Measurements from ENCODE around the gene HSPA6. TPM values are rescaled to one million over a fixed set of nuclear protein-coding genes. Genes with fewer than 3 reads are reported as not detected.
"Not testable (repeated sequence)": the region's sequence is repeated elsewhere in the genome, so short reads cannot be mapped to it uniquely, and the experiment has no call there.

Gene HSPA6
- total RNA-seq = 0.13 and 1.5 TPM in 2 replicates

DNA sequence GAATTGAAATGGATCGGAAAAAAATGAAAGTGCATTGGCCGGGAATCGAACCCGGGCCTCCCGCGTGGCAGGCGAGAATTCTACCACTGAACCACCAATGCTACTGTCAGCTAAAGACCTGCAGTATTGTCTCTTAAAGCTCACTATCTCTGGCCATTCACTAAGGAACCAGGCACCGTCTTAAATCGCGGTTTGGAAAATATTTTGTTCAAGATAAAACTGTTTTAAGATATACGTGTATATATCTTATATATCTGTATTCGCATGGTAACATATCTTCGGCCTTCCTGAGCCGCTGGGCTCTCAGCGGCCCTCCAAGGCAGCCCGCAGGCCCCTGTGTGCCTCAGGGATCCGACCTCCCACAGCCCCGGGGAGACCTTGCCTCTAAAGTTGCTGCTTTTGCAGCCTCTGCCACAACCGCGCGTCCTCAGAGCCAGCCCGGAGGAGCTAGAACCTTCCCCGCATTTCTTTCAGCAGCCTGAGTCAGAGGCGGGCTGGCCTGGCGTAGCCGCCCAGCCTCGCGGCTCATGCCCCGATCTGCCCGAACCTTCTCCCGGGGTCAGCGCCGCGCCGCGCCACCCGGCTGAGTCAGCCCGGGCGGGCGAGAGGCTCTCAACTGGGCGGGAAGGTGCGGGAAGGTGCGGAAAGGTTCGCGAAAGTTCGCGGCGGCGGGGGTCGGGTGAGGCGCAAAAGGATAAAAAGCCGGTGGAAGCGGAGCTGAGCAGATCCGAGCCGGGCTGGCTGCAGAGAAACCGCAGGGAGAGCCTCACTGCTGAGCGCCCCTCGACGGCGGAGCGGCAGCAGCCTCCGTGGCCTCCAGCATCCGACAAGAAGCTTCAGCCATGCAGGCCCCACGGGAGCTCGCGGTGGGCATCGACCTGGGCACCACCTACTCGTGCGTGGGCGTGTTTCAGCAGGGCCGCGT lies at the start of gene HSPA6:
HSPA6 (plus strand) TSS at position 724 of the 925 bp plus-strand sequence; CDS start at position 843, 119 bp downstream.
- DNase-seq (ENCODE audit: low read depth in 2 of 2) = peak; percentile 65 to 79

GRCh38 chr1:161477711-161478110 lies 46.6 kb upstream of the HSPA6 start:
- not testable (repeated sequence) for DNase-seq (ENCODE audit: low read depth in 2 of 2)

GRCh38 chr1:161478985-161479384 lies 45.4 kb upstream of the HSPA6 start:
- DNase-seq (ENCODE audit: low read depth in 2 of 2) = no peak

DNA sequence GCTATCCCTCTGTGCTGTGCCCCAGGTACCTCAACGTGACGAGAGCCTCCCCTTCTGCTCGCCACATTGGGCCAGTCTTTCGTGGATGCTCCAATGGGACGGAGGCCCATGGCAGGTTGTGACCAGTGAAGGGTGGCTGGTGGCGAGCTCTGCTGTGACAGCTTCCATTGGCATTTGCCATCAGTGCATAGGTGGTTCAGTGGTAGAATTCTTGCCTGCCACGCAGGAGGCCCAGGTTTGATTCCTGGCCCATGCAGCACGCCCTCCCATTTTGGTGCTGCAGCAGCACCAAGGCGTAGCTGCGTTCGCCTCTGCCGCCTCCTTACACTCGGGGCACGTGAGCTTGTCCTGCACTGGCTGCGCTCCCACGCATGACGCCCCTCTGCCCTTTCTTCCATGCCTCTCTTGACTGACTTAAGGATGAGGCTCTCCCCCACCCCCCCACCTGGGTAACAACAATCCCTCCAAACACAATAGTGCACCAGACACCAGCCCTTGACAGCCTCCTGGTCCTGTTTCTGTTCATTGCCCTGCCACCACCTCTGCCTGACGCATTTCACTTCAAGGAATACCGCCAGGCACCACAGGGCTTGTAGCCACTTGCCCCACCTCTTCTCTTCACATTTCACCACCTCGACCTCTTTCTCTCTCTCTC lies 43.8 kb upstream of the HSPA6 start:
- DNase-seq (ENCODE audit: low read depth in 2 of 2) = no peak

GRCh38 chr1:161481624-161482392 lies 42.5 kb upstream of the HSPA6 start:
- DNase-seq (ENCODE audit: low read depth in 2 of 2) = no peak

DNA sequence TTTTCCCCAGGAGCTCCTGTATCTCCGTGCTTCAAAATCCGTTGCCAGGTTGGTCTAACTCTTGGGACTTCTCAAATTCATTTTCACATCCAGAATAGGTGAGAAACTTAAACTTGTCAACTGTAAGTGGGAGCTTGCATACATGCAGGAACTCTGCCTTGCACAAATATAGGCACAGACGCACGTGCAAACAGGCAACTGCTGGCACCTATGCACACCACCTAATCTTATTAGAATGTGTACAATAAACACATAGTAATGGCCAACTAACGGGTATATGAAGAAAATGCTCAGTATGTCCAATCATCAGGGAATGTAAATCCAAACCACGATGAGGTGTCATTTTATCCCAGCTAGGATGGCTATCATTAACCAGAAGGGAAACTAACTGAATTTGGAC lies 41.7 kb upstream of the HSPA6 start:
- no peak for DNase-seq (ENCODE audit: low read depth in 2 of 2)

GRCh38 chr1:161483361-161483760 lies 41.0 kb upstream of the HSPA6 start:
- DNase-seq (ENCODE audit: low read depth in 2 of 2) = no peak

- no peak for DNase-seq (ENCODE audit: low read depth in 2 of 2)
Observed at GRCh38 chr1:161484613-161485012, 39.7 kb upstream of the HSPA6 start.

DNA sequence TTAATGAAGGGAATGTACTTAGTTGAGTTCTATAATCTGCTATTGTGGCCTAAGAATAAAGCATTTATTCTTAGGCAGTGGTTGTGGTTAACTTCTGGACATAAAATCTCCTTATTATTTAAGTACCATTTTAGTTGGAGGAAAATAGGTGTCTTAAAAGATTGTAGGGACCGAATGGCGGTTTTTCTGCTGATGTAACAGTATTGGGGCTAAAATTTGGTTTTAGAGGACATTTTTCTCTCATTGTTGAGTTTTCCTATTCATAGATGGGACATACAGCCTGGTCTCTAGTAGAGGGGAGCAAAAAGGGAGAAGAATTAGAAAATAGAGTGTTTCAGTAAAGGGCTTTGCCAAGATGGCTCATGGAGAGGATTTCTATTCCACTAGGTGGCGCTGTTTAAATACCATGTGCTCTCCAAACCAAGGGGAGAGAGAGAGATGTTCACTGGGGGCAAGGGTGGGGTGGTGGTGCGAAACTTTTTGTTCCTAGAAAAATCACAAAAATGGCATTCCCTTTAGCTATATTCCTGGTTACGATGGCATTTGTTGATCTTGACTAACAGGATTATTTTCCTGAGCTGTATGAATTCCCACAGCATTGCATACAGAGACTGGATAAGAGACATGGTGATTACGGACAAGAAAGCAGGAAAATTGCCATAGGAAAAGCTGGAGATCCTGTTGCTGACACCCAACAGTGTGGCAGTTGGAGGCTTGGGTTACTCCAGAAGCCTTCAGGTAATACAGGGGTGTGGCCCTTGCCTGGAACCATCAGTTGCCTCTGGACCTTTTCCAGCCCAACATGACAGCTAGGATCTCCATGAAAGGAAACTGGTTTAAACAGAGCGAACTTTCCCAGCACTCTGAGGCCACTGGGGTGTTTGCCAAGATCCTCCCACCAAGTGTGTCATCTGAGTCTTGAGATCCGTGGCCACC lies 37.3 kb upstream of the HSPA6 start:
- peak; percentile 67 to 72 for DNase-seq (ENCODE audit: low read depth in 2 of 2)

DNA sequence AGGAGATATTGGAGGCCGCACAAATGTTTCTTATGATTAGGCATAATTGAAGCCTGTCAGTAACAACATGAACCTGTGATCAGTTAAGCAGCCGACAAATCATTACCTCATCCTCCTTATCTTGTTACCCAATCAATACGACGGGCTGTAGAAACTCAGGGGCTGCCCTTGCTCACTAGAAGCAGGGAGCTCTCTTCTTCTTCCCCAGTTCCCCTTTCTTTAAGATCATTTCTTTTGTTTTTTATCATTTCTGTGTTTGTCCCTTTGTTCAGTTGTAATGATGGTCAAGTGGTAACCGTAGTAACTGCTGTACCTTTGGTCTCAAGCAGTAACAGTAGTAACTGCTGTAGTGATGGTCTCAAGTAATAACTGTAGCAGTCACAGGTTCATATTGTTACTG lies 32.9 kb upstream of the HSPA6 start:
- no peak for DNase-seq (ENCODE audit: low read depth in 2 of 2)

DNA sequence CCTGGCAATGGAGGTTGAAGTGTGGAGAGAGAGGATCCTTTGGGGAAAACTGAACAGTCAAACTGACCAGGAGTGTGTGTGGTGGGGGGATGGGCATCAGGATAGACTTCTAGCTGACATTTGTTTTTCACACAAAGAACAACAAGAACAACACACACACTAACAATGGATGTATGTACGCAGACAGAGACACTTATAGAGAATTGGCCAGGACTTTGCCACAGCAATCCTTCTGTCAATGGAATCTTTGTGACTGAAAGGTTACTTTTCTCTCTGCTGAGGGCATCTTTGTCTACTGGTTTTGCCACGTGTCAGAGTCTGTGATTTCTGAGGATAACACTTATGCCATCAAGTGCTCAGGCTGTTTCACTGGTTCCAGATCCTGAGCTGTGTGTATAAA lies 31.5 kb upstream of the HSPA6 start:
- no peak for DNase-seq (ENCODE audit: low read depth in 2 of 2)

DNA sequence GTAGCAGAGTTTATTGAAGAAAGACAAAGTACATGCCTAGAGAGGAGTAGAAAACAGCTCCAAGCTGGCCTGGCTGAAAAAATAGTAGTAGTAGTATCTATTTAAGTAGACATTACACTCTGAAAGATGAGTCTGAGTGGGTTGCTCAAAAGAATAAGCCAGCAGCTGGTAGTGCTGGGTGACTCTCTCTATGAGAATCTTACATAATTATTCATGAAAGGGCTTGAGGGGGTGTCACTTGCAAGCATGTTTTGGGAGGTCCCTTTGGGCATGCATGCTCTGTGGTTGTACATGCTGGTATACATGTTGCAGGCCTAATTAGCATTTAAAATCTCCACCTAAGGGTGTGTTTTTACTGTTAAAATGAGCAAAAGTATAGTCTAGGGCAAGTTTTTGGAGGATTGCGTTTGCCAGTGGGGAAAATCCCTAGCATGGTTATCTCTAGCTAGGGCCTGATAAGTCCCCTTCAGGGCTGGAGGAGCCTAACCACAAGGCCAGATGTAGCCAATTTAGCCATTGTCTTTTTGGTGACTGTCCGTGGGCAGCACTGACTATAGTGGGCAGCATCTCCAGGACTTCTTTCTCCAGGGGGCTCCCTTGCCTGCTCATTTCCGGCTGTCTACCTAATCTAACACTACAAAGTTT lies 30.1 kb upstream of the HSPA6 start:
- no peak for DNase-seq (ENCODE audit: low read depth in 2 of 2)

DNA sequence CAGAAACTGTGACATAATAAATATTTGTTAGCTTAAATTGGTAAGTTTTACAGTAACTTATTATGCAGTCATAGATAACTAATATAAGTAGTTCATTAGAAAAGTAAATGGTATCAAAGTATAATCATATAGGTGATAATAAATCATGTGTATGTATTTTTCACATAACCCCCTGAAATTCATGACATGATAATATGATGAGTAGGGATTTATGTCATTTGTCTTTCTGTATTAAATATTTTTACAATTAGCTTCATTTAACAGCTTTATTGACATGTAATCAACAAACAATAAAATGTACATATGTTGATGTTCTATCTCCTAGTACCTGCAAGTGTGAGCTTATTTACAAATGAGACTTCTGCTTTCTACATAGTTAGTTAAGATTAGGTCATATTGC lies 28.9 kb upstream of the HSPA6 start:
- DNase-seq (ENCODE audit: low read depth in 2 of 2) = no peak

- no peak for DNase-seq (ENCODE audit: low read depth in 2 of 2)
Observed at GRCh38 chr1:161497961-161498360, 26.4 kb upstream of the HSPA6 start.

DNA sequence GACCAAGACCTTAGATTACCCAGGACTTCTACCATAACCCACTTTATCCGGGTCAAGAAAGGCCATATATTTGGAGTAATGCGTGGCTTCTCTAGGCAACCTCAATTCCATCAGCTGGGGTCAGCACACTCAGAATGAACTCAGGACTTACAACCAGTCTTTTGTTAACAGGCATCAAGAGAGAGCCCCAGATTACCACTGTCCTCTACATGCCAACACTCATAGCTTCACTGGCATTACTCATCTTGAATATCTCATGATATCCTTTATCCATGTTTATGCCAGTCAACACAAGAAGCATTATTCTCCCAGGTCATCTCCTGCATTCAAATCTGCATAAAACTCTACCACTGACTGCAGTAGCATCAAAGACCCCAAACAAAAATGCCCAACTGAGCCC lies 25.7 kb upstream of the HSPA6 start:
- no peak for DNase-seq (ENCODE audit: low read depth in 2 of 2)

DNA sequence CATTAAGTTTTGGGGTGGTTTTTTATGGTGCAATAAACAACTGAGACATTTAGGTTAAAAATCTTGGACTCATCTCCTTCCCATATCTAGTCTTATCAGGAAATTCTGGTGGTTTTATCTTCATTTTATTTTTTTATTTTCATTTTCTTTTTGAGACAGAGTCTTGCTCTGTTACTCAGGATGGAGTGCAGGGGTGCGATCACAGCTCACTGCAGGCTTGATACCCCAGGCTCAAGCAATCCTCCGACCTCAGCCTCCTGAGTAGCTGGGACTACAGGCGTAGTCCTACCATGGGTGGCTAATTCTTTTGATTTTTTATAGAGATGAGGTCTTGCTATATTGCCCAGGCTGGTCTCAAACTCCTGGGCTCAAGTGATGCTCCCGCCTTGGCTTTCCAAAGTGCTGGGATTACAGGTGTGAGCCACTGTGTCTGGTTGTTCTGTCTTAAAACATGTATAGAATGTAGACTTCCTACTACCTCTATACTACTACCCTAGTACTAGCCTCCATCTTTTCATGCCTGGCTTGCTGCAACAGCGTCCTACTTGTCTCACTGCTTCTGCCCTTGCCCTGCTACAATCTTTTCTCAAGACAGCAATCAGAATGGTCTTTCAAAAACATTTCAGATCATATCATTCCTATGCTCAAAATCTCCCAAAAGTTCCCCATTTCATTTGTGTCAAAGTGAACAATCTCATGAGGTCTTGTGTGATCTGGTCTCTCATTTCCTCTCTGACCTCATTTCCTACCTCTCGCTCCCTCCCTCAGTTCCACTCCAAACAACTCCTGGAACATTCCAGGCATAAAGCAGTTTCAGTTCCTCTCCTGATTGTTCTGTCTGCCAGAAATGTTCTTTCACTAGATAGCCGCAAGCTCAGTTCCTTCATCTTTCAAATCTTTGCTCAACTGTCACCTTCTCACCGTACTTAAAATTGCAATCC lies 25.0 kb upstream of the HSPA6 start:
- peak; percentile 49 to 70 for DNase-seq (ENCODE audit: low read depth in 2 of 2)

GRCh38 chr1:161501234-161501633 lies 23.1 kb upstream of the HSPA6 start:
- DNase-seq (ENCODE audit: low read depth in 2 of 2) = no peak

DNA sequence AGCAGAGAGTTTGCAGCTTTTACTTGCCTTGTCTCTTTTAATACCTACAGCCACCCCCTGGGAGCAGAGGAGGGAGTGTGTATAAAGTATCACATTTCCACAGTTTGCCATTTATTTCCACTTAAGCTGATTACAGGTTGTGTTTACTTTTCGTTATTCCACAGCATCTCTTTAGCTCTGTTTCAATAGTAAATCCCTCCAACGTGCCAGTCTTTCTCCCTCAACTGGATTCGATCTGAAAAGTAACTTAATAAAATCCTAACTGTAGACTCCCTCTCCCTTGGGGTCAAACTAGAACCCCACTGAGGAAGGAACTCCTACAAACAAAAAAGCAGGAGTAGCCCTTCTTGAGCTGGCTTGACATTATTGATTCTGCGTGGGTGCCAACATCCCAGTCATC lies 22.2 kb upstream of the HSPA6 start:
- DNase-seq (ENCODE audit: low read depth in 2 of 2) = no peak

DNA sequence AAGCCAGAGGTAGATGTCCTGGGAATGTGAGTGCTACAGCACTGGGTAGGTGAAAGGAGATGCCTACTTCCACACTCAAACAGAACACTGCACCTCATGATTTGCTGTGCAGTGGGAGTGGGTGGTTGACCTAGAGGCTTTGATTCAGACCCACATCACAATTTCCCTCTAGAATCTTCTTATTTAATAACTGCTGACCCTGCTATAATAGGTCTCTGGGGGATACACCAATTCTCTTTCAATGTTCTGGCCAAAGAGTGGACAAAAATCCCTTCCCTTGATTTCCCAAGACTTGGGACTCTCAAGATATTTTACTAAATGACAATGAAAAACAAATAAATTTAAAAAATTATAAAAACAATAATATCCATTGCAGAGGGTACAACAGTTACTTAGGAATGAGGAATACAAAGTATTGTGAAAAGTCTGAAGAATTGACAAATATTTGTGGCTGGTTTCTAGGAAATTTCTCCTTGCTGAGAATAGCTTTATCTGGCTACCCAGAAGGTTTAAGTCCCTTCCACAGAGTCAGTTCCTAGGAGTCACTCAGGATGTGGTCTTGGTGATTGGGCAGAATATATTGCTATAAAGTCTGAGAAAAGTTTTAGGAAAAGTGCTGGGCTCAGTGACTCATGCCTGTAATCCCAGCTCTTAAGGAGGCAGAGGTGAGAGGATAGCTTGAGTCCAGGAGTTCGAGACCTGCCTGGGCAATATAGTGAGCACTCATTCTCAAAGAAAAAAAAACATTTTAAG lies 21.5 kb upstream of the HSPA6 start:
- no peak for DNase-seq (ENCODE audit: low read depth in 2 of 2)
